K562 (cell line): ENCODE results near the gene GPHA2. TPM values are rescaled to one million over a fixed set of nuclear protein-coding genes. Genes with fewer than 3 reads are reported as not detected.
A peak's percentile ranks its signal among the peaks of the same experiment; 100 is the strongest.

Experiments used
- ATAC-seq: fragments of 200-7000 bp; cut with Tn5 transposase; 3 replicates; pipeline ENCODE4 v1.9.1; 2020; ENCODE audit warnings: moderate library complexity
- BruUV-seq: library from RNA; stranded (reverse); fragments of 400-500 nt; replicated peaks from 2 replicates; lab custom pipeline; 2021; lab: Mats Ljungman, UMichigan
- CTCF ChIA-PET: fragments of 300-600 bp; formaldehyde crosslinking; extraction: SDS; loops from one replicate; lab custom pipeline; 2021; ENCODE audit warnings: low intra/inter-chr PET ratio; lab: Yijun Ruan, JAX
- POLR2A ChIA-PET: fragments of 300-600, 350-650 bp; sonication (Branson Sonifier 250); formaldehyde crosslinking; extraction: SDS; loops from one replicate; lab custom pipeline; 2021; ENCODE audit warnings: antibody characterized with exemption, inconsistent platforms; lab: Yijun Ruan, JAX
- DNase-seq, 4 experiments: peaks; one replicate each; pipeline versions ENCODE4 v3.0.0 to v3.0.0-alpha.2; 2011 to 2018; ENCODE audit warnings: low spot score in 3 of 4, mixed read lengths in 3 of 4; ENCODE audit errors: extremely low read depth in 1 of 4
- FAIRE-seq: peaks from 2 replicates; lab custom pipeline; 2011; peaks lifted over from hg19 to GRCh38; lab: Jason Lieb, UNC
- H2AFZ ChIP-seq: 2 replicates; pipeline ENCODE4 v1.6.0; 2011; ENCODE audit warnings: low read depth, low read length, control low read depth, inconsistent platforms
- H3K27ac ChIP-seq: fragments of 200-600 bp; 3 replicates; pipeline ENCODE4 v1.8.0; 2011; ENCODE audit warnings: low read depth, mild to moderate bottlenecking, control low read depth, inconsistent platforms, low read length, moderate library complexity, mixed read lengths; ENCODE audit errors: extremely low read depth
- H3K27me3 ChIP-seq, 2 experiments: fragments of 300-600 bp in 1 of 2; 2 replicates in 1 of 2; 3 replicates in 1 of 2; pipeline versions ENCODE4 v1.6.0 to v1.8.0; 2011; ENCODE audit warnings: inconsistent platforms in 2 of 2, low read length in 2 of 2, mild to moderate bottlenecking in 1 of 2, mixed read lengths in 1 of 2, moderate library complexity in 1 of 2; ENCODE audit not compliant: control insufficient read depth in 2 of 2, insufficient read depth in 2 of 2
- H3K36me3 ChIP-seq: fragments of 300-600 bp; 3 replicates; pipeline ENCODE4 v1.8.0; 2011; ENCODE audit warnings: mild to moderate bottlenecking, low read length, inconsistent platforms; ENCODE audit not compliant: control insufficient read depth, insufficient read depth
- H3K4me1 ChIP-seq, 2 experiments: fragments of 200-600 bp in 1 of 2; replicated peaks in 1 of 2; 2 replicates in 1 of 2; 3 replicates in 1 of 2; pipeline versions ENCODE4 v1.5.1 to v1.8.0; 2011; ENCODE audit warnings: inconsistent platforms in 2 of 2, low read length in 2 of 2, mild to moderate bottlenecking in 1 of 2, mixed read lengths in 1 of 2, moderate library complexity in 1 of 2; ENCODE audit not compliant: control insufficient read depth in 2 of 2, insufficient read depth in 2 of 2
- H3K4me2 ChIP-seq: 2 replicates; pipeline ENCODE4 v1.6.1; 2011; ENCODE audit warnings: low read length, control low read depth, inconsistent platforms, mixed read lengths; ENCODE audit not compliant: insufficient read depth
- H3K4me3 ChIP-seq: fragments of 200-600 bp; sonication (generic), shearing (Covaris generic); 2 replicates; pipeline ENCODE4 v1.5.1; 2016; ENCODE audit warnings: control low read depth, inconsistent platforms
- H3K79me2 ChIP-seq: fragments of 200-600 bp; 3 replicates; pipeline ENCODE4 v1.8.0; 2011; ENCODE audit warnings: low read length, inconsistent platforms; ENCODE audit not compliant: control insufficient read depth, insufficient read depth
- H3K9ac ChIP-seq, 2 experiments: 2 replicates each; pipeline versions ENCODE4 v1.6.0 to v1.6.1; 2011; ENCODE audit warnings: low read depth in 2 of 2, low read length in 2 of 2, control low read depth in 1 of 2, inconsistent platforms in 1 of 2, mild to moderate bottlenecking in 1 of 2, mixed read lengths in 1 of 2; ENCODE audit not compliant: insufficient read depth in 1 of 2
- H3K9me1 ChIP-seq: one replicate; pipeline ENCODE4 v1.6.0; 2011; ENCODE audit warnings: inconsistent platforms, mild to moderate bottlenecking, low read length, moderate library complexity; ENCODE audit not compliant: control insufficient read depth, insufficient read depth
- H3K9me3 ChIP-seq: replicated peaks from 2 replicates; pipeline ENCODE4 v1.5.1; 2011; ENCODE audit warnings: low read depth, low read length, inconsistent platforms; ENCODE audit not compliant: control insufficient read depth, insufficient read depth
- H4K20me1 ChIP-seq: replicated peaks from 2 replicates; pipeline ENCODE4 v1.6.1; 2011; ENCODE audit warnings: low read length, inconsistent platforms, mixed read lengths; ENCODE audit not compliant: control insufficient read depth, insufficient read depth
- ATF1 ChIP-seq, 2 experiments: fragments of 450-650 bp in 1 of 2; IDR thresholded peaks; 2 replicates each; pipeline ENCODE4 v1.6.1; 2016; ENCODE audit warnings: missing compliant biosample characterization in 1 of 2, missing genetic modification characterization in 1 of 2
- POLR2G ChIP-seq: fragments of 200-400 bp; formaldehyde crosslinking; IDR thresholded peaks from 2 replicates; pipeline ENCODE4 v1.6.1; 2017; ENCODE audit warnings: low read depth, mild to moderate bottlenecking, antibody characterized with exemption, low read length, moderate library complexity
- RBFOX2 ChIP-seq: fragments of 200-400 bp; formaldehyde crosslinking; IDR thresholded peaks from 2 replicates; pipeline ENCODE4 v1.6.1; 2017; ENCODE audit warnings: low read depth, mild to moderate bottlenecking, low read length, moderate library complexity
- ZNF140 ChIP-seq: fragments of 250-450 bp; sonication (Bioruptor Pico); IDR thresholded peaks from 2 replicates; pipeline ENCODE4 v1.8.0; 2021; ENCODE audit warnings: moderate library complexity, mild to moderate bottlenecking, inconsistent platforms
- WGBS: fragments of 100-300 bp; shearing (Covaris generic); methylation state at CpG from one replicate; pipeline ENCODE4 v1.1.6; 2016; ENCODE audit warnings: low coverage, mixed read lengths; ENCODE audit not compliant: insufficient coverage; ENCODE audit errors: missing lambda C conversion rate; 5-methylcytosine and 5-hydroxymethylcytosine counted together
- in situ Hi-C: fragments of 300-500 bp; cut with MboI; formaldehyde crosslinking; loops from 4 replicates; pipeline ENCODE4 v1.15.0; 2018; ENCODE audit warnings: inconsistent platforms, mixed read lengths
- intact Hi-C: fragments of 100-400 bp; cut with micrococcal nuclease; formaldehyde crosslinking; loops from 2 replicates; pipeline ENCODE4 v1.14.2; 2022
- polyA plus RNA-seq, 8 experiments: library from polyadenylated mRNA; depleted of rRNA in 4 of 8; stranded (reverse) in 5 of 8; unstranded in 3 of 8; fragments of >200 nt; fragmentation: Nextera tagmentation in 2 of 8; fragmentation: Illumina TruSeq in 1 of 8; extraction: Ambion mirVana in 2 of 8; extraction: Trizol in 1 of 8; gene quantifications; 2 replicates each; pipeline versions ENCODE4 v1.2.1 to v1.2.3, GENCODE V29; 2011 to 2014; ENCODE audit warnings: inconsistent platforms in 1 of 8, missing spikeins in 1 of 8
- total RNA-seq, 7 experiments: library from RNA; depleted of rRNA in 6 of 7; stranded (reverse); fragments of >200 nt in 6 of 7; fragmentation: Illumina TruSeq in 2 of 7; extraction: Trizol in 2 of 7; gene quantifications; 2 replicates each; pipeline versions ENCODE4 v1.2.1 to v1.2.3, GENCODE V29; 2011 to 2021; ENCODE audit warnings: low replicate concordance in 1 of 7
- TF ChIP-seq, protein P1 (sequence below): fragments of 450-650 bp; IDR thresholded peaks from 2 replicates; pipeline ENCODE4 v1.6.1; 2016; ENCODE audit warnings: low read depth

Gene GPHA2
- total and polyA plus RNA-seq, 9 of the 15 experiments (the other 6 are each of a cell fraction or from before 2014, with no cell fraction given) = 0.17 to 0.22 TPM; not detected in 7

DNA sequence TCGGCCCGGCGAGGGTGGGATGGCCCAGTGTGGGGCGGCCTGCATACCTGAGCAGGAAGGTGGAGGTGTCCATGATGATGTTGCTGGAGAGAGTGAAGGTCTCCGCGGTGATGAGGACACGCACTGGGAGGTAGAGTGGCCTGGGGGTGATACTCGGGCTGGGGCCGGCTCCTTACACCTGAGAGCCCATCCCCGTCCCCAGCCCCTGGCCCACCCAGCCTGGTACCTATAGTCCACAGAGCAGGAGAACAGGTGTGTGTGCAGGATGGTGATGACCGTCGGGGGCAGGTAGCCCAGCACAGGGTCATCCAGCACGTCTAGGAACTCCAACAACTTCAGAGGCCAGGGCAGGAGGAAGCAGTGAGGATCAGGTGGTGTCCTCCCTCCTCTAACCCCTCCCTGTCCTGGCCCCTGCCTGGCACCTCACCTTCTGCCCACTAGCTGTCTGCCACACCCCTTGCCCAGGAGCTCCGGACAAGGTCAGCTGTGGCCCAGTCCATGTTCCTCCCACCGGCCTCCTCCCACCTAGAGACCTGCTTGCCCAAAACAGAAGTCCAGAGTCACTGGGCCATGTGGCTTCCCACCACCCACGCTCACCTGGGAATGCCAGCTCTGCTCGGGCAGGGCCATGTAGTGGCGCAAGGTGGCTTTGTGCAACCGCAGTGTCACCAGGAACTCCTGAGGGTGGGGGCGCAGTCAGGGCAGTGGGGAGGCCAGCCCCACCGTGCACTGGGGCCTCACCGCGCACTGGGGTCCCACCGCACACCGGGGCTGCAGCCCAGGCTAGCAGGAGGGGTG lies 30.0 kb downstream of the GPHA2 start:
- in situ Hi-C loops = no loop called here
- POLR2A ChIA-PET = interaction anchor here (0.9 to 1.2 kb wide), 4 partner anchors 9 to 16 kb away, joined by 3 to 5 read pairs (median 4); no protein-coding TSS in a partner anchor
- 91% methylated on average over 24 of the region's 25 CpGs for WGBS

More for the DNA sequence above, 30.0 kb downstream of the GPHA2 start:
- H3K4me2 ChIP-seq = no peak overlapping the region
- no peak overlapping the region for H3K4me3 ChIP-seq
- BruUV-seq = no TSS peak
- no peak overlapping the region for H2AFZ ChIP-seq
- H3K9ac ChIP-seq = peak overlapping the region in 1 of 2 experiments; percentile 4; a peak in 1 of 4 replicates
- no peaks in the 10 kb centered on the region for H3K79me2 ChIP-seq
- H3K4me1 ChIP-seq = peaks cover 0 to 24% of the 10 kb centered on the region in 2 experiments; a peak in 2 of 5 replicates
- H3K9me1 ChIP-seq = no peaks in the 10 kb centered on the region
- no peaks in the 10 kb centered on the region for H4K20me1 ChIP-seq
- no peak for FAIRE-seq
- H3K36me3 ChIP-seq = peaks cover 83% of the 10 kb centered on the region; the same call in 2 of the 3 replicates
- TF ChIP-seq POLR2G (peak; percentile 24; the same call in 1 of the 2 replicates), RBFOX2 (peak; percentile 52; the same call in 1 of the 2 replicates), ATF1 (CRISPR knock-in tag; IDR thresholded peaks at IDR 0.05) (no peak), ATF1 (tag; IDR thresholded peaks at IDR 0.05) (no peak), ZNF140 (CRISPR knock-in tag) (no peak)
- TF ChIP-seq, protein P1, sequence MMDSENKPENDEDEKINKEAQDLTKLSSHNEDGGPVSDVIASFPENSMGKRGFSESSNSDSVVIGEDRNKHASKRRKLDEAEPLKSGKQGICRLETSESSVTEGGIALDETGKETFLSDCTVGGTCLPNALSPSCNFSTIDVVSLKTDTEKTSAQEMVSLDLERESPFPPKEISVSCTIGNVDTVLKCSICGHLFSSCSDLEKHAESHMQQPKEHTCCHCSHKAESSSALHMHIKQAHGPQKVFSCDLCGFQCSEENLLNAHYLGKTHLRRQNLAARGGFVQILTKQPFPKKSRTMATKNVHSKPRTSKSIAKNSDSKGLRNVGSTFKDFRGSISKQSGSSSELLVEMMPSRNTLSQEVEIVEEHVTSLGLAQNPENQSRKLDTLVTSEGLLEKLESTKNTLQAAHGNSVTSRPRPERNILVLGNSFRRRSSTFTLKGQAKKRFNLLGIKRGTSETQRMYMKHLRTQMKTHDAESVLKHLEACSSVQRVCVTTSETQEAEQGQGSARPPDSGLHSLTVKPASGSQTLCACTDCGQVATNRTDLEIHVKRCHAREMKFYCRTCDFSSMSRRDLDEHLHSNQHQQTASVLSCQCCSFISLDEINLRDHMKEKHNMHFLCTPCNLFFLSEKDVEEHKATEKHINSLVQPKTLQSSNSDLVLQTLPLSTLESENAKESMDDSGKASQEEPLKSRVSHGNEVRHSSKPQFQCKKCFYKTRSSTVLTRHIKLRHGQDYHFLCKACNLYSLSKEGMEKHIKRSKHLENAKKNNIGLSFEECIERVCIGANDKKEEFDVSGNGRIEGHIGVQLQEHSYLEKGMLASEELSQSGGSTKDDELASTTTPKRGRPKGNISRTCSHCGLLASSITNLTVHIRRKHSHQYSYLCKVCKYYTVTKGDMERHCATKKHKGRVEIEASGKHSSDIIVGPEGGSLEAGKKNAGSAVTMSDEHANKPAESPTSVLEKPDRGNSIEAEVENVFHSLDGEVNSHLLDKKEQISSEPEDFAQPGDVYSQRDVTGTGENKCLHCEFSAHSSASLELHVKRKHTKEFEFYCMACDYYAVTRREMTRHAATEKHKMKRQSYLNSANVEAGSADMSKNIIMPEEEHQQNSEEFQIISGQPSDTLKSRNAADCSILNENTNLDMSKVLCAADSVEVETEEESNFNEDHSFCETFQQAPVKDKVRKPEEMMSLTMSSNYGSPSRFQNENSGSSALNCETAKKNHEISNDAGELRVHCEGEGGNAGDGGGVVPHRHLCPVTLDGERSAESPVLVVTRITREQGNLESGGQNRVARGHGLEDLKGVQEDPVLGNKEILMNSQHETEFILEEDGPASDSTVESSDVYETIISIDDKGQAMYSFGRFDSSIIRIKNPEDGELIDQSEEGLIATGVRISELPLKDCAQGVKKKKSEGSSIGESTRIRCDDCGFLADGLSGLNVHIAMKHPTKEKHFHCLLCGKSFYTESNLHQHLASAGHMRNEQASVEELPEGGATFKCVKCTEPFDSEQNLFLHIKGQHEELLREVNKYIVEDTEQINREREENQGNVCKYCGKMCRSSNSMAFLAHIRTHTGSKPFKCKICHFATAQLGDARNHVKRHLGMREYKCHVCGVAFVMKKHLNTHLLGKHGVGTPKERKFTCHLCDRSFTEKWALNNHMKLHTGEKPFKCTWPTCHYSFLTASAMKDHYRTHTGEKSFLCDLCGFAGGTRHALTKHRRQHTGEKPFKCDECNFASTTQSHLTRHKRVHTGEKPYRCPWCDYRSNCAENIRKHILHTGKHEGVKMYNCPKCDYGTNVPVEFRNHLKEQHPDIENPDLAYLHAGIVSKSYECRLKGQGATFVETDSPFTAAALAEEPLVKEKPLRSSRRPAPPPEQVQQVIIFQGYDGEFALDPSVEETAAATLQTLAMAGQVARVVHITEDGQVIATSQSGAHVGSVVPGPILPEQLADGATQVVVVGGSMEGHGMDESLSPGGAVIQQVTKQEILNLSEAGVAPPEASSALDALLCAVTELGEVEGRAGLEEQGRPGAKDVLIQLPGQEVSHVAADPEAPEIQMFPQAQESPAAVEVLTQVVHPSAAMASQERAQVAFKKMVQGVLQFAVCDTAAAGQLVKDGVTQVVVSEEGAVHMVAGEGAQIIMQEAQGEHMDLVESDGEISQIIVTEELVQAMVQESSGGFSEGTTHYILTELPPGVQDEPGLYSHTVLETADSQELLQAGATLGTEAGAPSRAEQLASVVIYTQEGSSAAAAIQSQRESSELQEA = no peak
- no peak overlapping the region for H3K27ac ChIP-seq
- no peaks in the 10 kb centered on the region for H3K27me3 ChIP-seq
- no peaks in the 10 kb centered on the region for H3K9me3 ChIP-seq
- DNase-seq = no peak
- no peak for ATAC-seq
- CTCF ChIA-PET = interaction anchor here (0.6 kb wide), 1 partner anchor 152 kb away, joined by 3 read pairs; no protein-coding TSS in a partner anchor
- intact Hi-C loops = no loop called here
